Uterus (tissue), 2 donors: ENCODE data around the gene FAR2.

Source experiments
- POLR2A ChIP-seq, 2 donors: fragments of 450-650 bp; IDR thresholded peaks; one replicate each; pipeline ENCODE4 v1.6.1; 2016; ENCODE audit warnings: antibody characterized with exemption in 2 of 2, mild to moderate bottlenecking in 1 of 2, moderate library complexity in 1 of 2
- TF ChIP-seq, protein P1 (sequence below), 4 experiments: fragments of 200-600 bp in 2 of 4; fragments of 450-650 bp in 2 of 4; sonication (generic) in 2 of 4; IDR thresholded peaks; one replicate each; pipeline ENCODE4 v1.5.1; 2016 to 2019; ENCODE audit warnings: antibody characterized with exemption in 4 of 4, mild to moderate bottlenecking in 2 of 4, moderate library complexity in 1 of 4

DNA sequence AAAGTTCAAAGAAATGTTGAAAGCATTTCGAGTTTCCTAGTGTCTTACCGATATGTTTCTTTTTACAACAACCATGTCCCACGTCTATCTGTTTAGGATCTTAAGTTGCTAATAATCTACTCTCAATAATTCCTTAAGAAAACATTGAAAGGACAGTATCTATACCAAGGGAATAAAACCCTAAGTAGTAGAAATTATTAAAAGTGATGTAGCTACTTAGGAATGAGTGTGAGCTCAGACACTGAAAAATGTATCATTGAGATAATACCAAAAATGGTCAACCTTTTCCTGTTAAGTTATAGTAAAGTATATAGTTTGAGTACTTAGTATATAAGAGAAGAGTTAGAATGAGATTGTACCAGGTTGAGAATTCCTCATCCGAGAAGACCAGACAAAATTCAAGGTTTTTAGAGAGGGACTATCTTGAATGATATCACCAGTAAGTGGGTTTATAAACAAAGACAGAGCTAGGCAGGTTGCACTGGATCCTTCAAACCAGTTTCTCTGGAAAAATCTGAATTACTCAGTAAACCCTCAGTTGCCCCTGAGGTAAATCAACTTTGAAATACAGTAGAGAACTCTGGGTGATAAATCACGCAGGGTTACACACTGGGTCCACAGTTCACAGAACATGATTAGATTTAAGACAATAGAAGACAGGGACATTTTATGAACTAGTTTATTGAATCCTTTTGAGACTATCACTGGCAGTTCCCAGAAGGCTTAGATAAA, 135.1 kb downstream of the FAR2 start:
- no peak for TF ChIP-seq POLR2A (IDR thresholded peaks at IDR 0.05)
- TF ChIP-seq, protein P1, sequence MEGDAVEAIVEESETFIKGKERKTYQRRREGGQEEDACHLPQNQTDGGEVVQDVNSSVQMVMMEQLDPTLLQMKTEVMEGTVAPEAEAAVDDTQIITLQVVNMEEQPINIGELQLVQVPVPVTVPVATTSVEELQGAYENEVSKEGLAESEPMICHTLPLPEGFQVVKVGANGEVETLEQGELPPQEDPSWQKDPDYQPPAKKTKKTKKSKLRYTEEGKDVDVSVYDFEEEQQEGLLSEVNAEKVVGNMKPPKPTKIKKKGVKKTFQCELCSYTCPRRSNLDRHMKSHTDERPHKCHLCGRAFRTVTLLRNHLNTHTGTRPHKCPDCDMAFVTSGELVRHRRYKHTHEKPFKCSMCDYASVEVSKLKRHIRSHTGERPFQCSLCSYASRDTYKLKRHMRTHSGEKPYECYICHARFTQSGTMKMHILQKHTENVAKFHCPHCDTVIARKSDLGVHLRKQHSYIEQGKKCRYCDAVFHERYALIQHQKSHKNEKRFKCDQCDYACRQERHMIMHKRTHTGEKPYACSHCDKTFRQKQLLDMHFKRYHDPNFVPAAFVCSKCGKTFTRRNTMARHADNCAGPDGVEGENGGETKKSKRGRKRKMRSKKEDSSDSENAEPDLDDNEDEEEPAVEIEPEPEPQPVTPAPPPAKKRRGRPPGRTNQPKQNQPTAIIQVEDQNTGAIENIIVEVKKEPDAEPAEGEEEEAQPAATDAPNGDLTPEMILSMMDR (IDR thresholded peaks at IDR 0.05) = no peak
